Measurements from ENCODE around the gene HAUS6. TPM values are rescaled to one million over a fixed set of nuclear protein-coding genes. Genes with fewer than 3 reads are reported as not detected.

The HAUS6 gene
- total and polyA plus RNA-seq, 2 experiments from 2014 or later: 32.7 to 48.7 TPM

DNA sequence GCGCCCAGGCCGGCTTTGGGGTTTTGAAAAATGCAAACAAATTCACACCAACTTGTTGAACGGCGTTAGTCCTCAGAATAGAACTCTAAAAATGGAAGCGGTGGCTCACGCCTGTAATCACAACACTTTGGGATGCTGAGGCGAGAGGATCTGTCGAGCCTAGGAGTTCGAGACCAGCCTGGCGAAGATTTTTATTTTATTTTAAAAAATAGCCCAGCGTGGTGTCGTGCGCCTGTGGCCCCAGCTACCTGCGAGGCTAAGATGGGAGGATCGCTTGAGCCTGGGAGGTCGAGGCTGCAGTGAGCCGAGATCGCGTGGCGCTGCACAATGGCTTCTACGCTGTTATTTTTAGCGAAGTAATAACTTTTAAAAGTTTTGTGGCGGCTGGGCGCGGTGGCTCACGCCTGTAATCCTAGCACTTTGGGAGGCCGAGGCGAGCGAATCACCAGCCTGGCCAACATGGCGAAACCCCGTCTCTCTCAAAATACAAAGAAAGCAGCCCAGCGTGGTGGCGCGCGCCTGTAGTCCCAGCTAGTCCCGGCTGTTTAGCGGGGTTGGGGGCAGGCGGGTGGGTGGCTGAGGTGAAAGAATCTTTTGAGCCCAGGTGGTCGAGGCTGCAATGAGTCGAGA lies 25.3 kb upstream of the HAUS6 start:
- peaks cover 24% of the 10 kb centered on the region for H3K4me1 ChIP-seq (ENCODE audit: insufficient read depth)
- no peaks in the 10 kb centered on the region for H4K20me1 ChIP-seq (replicated peaks; ENCODE audit: insufficient read depth)
- H3K27me3 Mint-ChIP-seq (ENCODE audit: insufficient read depth, low read depth, poor library complexity): peaks cover 19% of the 10 kb centered on the region
- H3K4me2 ChIP-seq: peak overlapping the region; percentile 93
- H3K27ac Mint-ChIP-seq: peak overlapping the region; percentile 84; the same call in 1 of the 2 replicates
- peaks cover 55% of the 10 kb centered on the region for H3K27me3 ChIP-seq (ENCODE audit: insufficient read depth)
- TF ChIP-seq, protein P1, sequence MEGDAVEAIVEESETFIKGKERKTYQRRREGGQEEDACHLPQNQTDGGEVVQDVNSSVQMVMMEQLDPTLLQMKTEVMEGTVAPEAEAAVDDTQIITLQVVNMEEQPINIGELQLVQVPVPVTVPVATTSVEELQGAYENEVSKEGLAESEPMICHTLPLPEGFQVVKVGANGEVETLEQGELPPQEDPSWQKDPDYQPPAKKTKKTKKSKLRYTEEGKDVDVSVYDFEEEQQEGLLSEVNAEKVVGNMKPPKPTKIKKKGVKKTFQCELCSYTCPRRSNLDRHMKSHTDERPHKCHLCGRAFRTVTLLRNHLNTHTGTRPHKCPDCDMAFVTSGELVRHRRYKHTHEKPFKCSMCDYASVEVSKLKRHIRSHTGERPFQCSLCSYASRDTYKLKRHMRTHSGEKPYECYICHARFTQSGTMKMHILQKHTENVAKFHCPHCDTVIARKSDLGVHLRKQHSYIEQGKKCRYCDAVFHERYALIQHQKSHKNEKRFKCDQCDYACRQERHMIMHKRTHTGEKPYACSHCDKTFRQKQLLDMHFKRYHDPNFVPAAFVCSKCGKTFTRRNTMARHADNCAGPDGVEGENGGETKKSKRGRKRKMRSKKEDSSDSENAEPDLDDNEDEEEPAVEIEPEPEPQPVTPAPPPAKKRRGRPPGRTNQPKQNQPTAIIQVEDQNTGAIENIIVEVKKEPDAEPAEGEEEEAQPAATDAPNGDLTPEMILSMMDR (conservative IDR thresholded peaks at IDR 0.05; ENCODE audit: low read depth in 2 of 2): no peak
- TF ChIP-seq, protein P2, sequence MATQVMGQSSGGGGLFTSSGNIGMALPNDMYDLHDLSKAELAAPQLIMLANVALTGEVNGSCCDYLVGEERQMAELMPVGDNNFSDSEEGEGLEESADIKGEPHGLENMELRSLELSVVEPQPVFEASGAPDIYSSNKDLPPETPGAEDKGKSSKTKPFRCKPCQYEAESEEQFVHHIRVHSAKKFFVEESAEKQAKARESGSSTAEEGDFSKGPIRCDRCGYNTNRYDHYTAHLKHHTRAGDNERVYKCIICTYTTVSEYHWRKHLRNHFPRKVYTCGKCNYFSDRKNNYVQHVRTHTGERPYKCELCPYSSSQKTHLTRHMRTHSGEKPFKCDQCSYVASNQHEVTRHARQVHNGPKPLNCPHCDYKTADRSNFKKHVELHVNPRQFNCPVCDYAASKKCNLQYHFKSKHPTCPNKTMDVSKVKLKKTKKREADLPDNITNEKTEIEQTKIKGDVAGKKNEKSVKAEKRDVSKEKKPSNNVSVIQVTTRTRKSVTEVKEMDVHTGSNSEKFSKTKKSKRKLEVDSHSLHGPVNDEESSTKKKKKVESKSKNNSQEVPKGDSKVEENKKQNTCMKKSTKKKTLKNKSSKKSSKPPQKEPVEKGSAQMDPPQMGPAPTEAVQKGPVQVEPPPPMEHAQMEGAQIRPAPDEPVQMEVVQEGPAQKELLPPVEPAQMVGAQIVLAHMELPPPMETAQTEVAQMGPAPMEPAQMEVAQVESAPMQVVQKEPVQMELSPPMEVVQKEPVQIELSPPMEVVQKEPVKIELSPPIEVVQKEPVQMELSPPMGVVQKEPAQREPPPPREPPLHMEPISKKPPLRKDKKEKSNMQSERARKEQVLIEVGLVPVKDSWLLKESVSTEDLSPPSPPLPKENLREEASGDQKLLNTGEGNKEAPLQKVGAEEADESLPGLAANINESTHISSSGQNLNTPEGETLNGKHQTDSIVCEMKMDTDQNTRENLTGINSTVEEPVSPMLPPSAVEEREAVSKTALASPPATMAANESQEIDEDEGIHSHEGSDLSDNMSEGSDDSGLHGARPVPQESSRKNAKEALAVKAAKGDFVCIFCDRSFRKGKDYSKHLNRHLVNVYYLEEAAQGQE (IDR thresholded peaks at IDR 0.05; ENCODE audit: unreplicated experiment): no peak
- TF ChIP-seq, protein P3, sequence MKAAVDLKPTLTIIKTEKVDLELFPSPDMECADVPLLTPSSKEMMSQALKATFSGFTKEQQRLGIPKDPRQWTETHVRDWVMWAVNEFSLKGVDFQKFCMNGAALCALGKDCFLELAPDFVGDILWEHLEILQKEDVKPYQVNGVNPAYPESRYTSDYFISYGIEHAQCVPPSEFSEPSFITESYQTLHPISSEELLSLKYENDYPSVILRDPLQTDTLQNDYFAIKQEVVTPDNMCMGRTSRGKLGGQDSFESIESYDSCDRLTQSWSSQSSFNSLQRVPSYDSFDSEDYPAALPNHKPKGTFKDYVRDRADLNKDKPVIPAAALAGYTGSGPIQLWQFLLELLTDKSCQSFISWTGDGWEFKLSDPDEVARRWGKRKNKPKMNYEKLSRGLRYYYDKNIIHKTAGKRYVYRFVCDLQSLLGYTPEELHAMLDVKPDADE (IDR thresholded peaks at IDR 0.05): no peak
- peaks cover 18% of the 10 kb centered on the region for H3F3A ChIP-seq (replicated peaks; ENCODE audit: low read depth)
- DNase-seq (ENCODE audit: low spot score) (peak; percentile 64), ATAC-seq (peak; percentile 49)
- H3K4me3 ChIP-seq: peak overlapping the region; percentile 87
- H3K9me2 ChIP-seq (ENCODE audit: insufficient read depth): no peaks in the 10 kb centered on the region
- H3K4me1 Mint-ChIP-seq: peaks cover 41% of the 10 kb centered on the region
- no peaks in the 10 kb centered on the region for H3K9me3 Mint-ChIP-seq
- no peak overlapping the region for H3K27ac ChIP-seq (ENCODE audit: low read depth)
- peak overlapping the region; percentile 87 for H3K4me3 Mint-ChIP-seq
- H2AFZ ChIP-seq: peak overlapping the region; percentile 90
- no peaks in the 10 kb centered on the region for H3K79me2 ChIP-seq (replicated peaks; ENCODE audit: insufficient read depth)
- H3K36me3 Mint-ChIP-seq (ENCODE audit: low read depth): peaks cover 29% of the 10 kb centered on the region
- peaks cover 4% of the 10 kb centered on the region; the same call in 1 of the 2 replicates for H3K36me3 ChIP-seq (ENCODE audit: insufficient read depth)

DNA sequence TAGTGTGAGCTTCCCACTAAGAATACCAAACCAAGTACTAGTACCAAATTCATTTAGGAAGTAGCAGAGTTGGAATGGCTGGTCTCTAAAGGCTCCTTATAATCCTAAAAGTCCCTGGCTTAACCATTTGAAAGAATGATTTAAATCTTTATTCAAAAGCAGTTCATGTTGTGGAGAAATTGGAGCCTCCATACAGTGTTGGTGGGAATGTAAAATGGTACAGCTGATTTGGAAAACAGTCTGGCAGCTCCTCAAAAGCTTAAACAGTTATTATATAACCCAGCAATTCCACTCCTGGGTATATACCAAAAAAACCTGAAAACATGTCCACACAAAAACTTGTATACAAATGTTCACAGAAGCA lies 21.7 kb upstream of the HAUS6 start:
- H2AFZ ChIP-seq: no peak overlapping the region
- H3K4me1 Mint-ChIP-seq: peaks cover 12% of the 10 kb centered on the region
- H3K4me3 ChIP-seq: no peak overlapping the region
- no peak overlapping the region for H3K27ac ChIP-seq (ENCODE audit: low read depth)
- H3K36me3 Mint-ChIP-seq (ENCODE audit: low read depth): peaks cover 62% of the 10 kb centered on the region
- peaks cover 16% of the 10 kb centered on the region for H3K36me3 ChIP-seq (ENCODE audit: insufficient read depth)
- H3K4me1 ChIP-seq (ENCODE audit: insufficient read depth): no peaks in the 10 kb centered on the region; the same call in 1 of the 2 replicates
- H3K27me3 Mint-ChIP-seq (ENCODE audit: insufficient read depth, low read depth, poor library complexity): peaks cover 13% of the 10 kb centered on the region
- H4K20me1 ChIP-seq (replicated peaks; ENCODE audit: insufficient read depth): no peaks in the 10 kb centered on the region
- no peak for DNase-seq (ENCODE audit: low spot score)
- no peak overlapping the region for H3K27ac Mint-ChIP-seq
- ATAC-seq: no peak
- H3K4me2 ChIP-seq: no peak overlapping the region
- no peaks in the 10 kb centered on the region for H3K9me2 ChIP-seq (ENCODE audit: insufficient read depth)
- H3K9me3 Mint-ChIP-seq: no peaks in the 10 kb centered on the region
- peaks cover 7% of the 10 kb centered on the region; the same call in 1 of the 2 replicates for H3F3A ChIP-seq (replicated peaks; ENCODE audit: low read depth)
- H3K27me3 ChIP-seq (ENCODE audit: insufficient read depth): peaks cover 30% of the 10 kb centered on the region
- H3K4me3 Mint-ChIP-seq: no peak overlapping the region
- no peaks in the 10 kb centered on the region for H3K79me2 ChIP-seq (replicated peaks; ENCODE audit: insufficient read depth)
- TF ChIP-seq ZNF331 (CRISPR knock-in tag; IDR thresholded peaks at IDR 0.05; ENCODE audit: low read depth): no peak
- TF ChIP-seq, protein P4, sequence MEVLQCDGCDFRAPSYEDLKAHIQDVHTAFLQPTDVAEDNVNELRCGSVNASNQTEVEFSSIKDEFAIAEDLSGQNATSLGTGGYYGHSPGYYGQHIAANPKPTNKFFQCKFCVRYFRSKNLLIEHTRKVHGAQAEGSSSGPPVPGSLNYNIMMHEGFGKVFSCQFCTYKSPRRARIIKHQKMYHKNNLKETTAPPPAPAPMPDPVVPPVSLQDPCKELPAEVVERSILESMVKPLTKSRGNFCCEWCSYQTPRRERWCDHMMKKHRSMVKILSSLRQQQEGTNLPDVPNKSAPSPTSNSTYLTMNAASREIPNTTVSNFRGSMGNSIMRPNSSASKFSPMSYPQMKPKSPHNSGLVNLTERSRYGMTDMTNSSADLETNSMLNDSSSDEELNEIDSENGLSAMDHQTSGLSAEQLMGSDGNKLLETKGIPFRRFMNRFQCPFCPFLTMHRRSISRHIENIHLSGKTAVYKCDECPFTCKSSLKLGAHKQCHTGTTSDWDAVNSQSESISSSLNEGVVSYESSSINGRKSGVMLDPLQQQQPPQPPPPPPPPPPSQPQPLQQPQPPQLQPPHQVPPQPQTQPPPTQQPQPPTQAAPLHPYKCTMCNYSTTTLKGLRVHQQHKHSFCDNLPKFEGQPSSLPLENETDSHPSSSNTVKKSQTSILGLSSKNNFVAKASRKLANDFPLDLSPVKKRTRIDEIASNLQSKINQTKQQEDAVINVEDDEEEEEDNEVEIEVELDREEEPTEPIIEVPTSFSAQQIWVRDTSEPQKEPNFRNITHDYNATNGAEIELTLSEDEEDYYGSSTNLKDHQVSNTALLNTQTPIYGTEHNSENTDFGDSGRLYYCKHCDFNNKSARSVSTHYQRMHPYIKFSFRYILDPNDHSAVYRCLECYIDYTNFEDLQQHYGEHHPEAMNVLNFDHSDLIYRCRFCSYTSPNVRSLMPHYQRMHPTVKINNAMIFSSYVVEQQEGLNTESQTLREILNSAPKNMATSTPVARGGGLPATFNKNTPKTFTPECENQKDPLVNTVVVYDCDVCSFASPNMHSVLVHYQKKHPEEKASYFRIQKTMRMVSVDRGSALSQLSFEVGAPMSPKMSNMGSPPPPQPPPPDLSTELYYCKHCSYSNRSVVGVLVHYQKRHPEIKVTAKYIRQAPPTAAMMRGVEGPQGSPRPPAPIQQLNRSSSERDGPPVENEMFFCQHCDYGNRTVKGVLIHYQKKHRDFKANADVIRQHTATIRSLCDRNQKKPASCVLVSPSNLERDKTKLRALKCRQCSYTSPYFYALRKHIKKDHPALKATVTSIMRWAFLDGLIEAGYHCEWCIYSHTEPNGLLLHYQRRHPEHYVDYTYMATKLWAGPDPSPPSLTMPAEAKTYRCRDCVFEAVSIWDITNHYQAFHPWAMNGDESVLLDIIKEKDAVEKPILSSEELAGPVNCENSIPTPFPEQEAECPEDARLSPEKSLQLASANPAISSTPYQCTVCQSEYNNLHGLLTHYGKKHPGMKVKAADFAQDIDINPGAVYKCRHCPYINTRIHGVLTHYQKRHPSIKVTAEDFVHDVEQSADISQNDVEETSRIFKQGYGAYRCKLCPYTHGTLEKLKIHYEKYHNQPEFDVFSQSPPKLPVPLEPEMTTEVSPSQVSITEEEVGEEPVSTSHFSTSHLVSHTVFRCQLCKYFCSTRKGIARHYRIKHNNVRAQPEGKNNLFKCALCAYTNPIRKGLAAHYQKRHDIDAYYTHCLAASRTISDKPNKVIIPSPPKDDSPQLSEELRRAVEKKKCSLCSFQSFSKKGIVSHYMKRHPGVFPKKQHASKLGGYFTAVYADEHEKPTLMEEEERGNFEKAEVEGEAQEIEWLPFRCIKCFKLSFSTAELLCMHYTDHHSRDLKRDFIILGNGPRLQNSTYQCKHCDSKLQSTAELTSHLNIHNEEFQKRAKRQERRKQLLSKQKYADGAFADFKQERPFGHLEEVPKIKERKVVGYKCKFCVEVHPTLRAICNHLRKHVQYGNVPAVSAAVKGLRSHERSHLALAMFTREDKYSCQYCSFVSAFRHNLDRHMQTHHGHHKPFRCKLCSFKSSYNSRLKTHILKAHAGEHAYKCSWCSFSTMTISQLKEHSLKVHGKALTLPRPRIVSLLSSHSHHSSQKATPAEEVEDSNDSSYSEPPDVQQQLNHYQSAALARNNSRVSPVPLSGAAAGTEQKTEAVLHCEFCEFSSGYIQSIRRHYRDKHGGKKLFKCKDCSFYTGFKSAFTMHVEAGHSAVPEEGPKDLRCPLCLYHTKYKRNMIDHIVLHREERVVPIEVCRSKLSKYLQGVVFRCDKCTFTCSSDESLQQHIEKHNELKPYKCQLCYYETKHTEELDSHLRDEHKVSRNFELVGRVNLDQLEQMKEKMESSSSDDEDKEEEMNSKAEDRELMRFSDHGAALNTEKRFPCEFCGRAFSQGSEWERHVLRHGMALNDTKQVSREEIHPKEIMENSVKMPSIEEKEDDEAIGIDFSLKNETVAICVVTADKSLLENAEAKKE (CRISPR knock-in tag; IDR thresholded peaks at IDR 0.05): no peak

Data from GM23338 (cell line).